Right ventricle myocardium superior (tissue), 1 donor: ENCODE data around the gene RAB7B. TPM values are rescaled to one million over a fixed set of nuclear protein-coding genes. Genes with fewer than 3 reads are reported as not detected.
"Not testable (repeated sequence)": the region's sequence is repeated elsewhere in the genome, so short reads cannot be mapped to it uniquely, and the experiment has no call there.

Experiments
- ATAC-seq: fragments of 200-7000 bp; cut with Tn5 transposase; one replicate; pipeline ENCODE4 v1.9.1; 2020; ENCODE audit warnings: mild to moderate bottlenecking; ENCODE audit not compliant: poor library complexity
- DNase-seq: peaks from one replicate; pipeline ENCODE4 v3.0.0-alpha.2; 2020
- intact Hi-C: fragments of 100-400 bp; cut with DNase I; formaldehyde crosslinking; loops from one replicate; pipeline ENCODE4 v1.11.2; 2022
- total RNA-seq: library from RNA; stranded (reverse); fragmentation: NEBNext Ultra II Directional; extraction: Animal tissue kit (Norgen Biotek cat#: 25700); gene quantifications from one replicate; pipeline ENCODE4 v1.2.1, GENCODE V29; 2021
- donor health status: DM: no; HTN: yes; CAD: no; lungs with severe emphysema.

Gene RAB7B
- total RNA-seq, 1 donor from 2014 or later = 1.2 TPM

DNA sequence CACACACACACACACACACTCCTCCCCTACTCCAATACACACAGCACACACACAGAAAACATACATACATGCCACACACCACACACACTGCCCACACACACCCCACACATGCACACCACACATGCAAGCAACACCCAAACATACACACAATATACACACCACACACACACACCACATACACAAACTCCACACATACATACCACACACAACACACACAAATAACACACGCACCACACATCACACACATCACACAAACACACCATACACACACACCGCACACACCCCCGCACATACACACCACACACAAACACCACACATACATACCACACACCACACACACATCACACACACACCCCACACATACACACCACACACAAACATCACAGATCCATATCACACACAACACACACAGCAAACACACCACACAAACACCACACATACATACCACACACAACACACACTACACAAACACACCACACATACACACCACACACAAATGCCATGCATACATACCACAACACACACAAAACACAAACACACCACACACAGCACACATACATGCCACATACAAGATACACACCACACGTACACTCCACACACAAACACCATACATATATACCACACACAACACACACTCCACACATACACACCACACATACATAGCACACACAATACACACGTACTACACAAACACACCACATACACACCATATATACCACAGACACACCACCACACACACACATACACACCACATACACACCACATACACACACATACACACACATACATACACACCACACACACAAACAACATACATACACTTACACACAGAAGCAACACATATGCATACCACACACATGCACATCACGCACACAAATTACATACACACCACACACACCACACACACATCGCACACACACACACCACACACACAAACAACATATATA, 932 bp upstream of the RAB7B start:
- intact Hi-C loops = no loop called here
- DNase-seq (no peak), ATAC-seq (no peak)

DNA sequence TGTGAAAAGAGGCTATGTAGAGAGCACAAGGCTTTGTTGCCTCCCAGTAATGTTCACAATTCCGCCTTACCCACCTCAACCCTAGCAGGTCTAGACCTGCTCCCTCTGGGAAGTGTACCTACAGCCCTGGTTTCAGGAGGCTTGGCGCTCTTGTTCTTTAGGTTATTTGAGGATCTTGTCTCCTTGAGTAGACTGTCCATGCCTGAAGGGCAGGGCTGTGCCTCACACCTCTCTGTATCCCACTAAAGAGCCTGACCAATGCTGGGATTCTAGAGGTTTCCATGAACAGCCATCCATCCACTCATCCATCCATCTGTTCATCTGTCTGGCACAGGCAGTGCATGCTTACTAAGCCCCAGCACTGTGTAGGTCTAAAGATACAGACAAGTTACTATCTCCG, 1.0 kb downstream of the RAB7B start:
- no peak for ATAC-seq

DNA sequence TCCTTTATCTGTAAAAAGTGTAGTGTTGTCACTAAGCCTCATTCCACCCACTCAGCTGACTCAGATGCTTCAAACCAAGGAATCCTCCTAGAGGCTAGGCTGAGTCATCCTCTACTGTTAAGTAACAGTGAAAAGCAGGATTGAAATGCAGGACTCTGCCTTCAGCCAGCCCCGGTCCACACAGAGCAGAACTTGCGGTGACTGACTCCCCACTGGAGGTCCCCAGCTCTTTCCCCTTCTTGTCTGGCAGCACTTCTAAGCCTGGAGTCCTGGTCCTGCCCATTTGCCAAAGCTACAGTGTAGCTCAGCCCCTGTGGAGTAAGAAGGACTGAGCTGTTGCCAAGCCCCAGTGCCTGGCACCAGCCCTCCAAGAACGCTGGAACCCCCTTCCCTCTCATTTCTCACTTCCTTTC, 1.7 kb downstream of the RAB7B start:
- DNase-seq (no peak), ATAC-seq (peak; percentile 48)
- intact Hi-C loops = no loop called here

More for the DNA sequence above, 1.0 kb downstream of the RAB7B start:
- intact Hi-C loops = no loop called here
- no peak for DNase-seq

DNA sequence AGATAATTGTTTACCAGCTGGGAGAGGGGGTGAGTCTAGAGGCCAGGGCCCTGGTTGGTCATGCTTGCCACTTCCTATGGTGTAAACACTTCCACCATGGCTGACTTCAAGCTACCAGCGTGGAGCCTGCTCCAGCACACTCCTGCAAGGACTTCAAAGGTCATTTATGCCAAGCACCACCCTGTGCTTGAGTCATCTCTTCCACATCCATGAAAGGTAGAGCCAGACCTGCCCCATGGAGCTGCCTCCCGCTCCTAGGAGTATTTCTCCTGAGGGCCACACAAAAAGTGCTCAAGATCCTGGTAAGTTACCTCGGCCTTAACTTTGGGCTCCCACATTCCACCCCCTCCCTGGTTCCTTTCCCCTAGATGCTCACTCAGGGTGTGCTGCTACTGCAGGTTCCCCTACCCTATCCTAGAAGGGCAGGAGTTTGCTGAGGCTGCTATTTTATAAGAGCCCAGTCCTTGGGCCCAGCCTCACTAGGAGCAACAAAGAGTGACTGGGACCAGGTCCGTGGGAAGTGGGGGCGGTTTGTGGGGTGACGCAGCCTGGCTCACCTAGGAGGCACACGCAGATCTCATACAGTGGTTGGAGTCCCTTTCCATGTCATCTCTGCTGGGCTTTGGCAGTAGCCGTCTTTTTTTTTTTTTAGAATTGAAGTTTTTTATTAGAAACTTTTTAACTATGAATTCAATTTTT, 2.4 kb downstream of the RAB7B start:
- no peak for DNase-seq
- no peak for ATAC-seq
- intact Hi-C loops = no loop called here

GRCh38 chr1:205998457-205999241, 4.5 kb downstream of the RAB7B start:
- ATAC-seq (peak; percentile 71), DNase-seq (peak; percentile 66)
- intact Hi-C loops = no loop called here

- ATAC-seq, DNase-seq, intact Hi-C loops: not testable (repeated sequence)
These were observed 6.6 kb downstream of the RAB7B start for GRCh38 chr1:205996641-205997040.

- no peak for DNase-seq
- intact Hi-C loops = no loop called here
- ATAC-seq = no peak
These were observed 8.8 kb downstream of the RAB7B start for GRCh38 chr1:205994346-205994745.

- DNase-seq (no peak), ATAC-seq (no peak)
- intact Hi-C loops = no loop called here
These were observed 10.1 kb downstream of the RAB7B start for GRCh38 chr1:205993068-205993467.

- intact Hi-C loops = no loop called here
- ATAC-seq = no peak
- DNase-seq = no peak
These were observed 10.8 kb downstream of the RAB7B start for GRCh38 chr1:205992218-205992882.

GRCh38 chr1:205991237-205991636, 12.0 kb downstream of the RAB7B start:
- intact Hi-C loops = no loop called here
- ATAC-seq = no peak

GRCh38 chr1:205990226-205990625, 13.0 kb downstream of the RAB7B start:
- intact Hi-C loops = no loop called here
- ATAC-seq (no peak), DNase-seq (no peak)

More at GRCh38 chr1:205991237-205991636, 12.0 kb downstream of the RAB7B start:
- DNase-seq = no peak

- no peak for ATAC-seq
- DNase-seq = no peak
- intact Hi-C loops = no loop called here
These were observed 13.4 kb downstream of the RAB7B start for GRCh38 chr1:205989786-205990185.

GRCh38 chr1:205988585-205988995, 14.6 kb downstream of the RAB7B start:
- intact Hi-C loops = no loop called here
- no peak for ATAC-seq
- no peak for DNase-seq

- DNase-seq (no peak), ATAC-seq (no peak)
- intact Hi-C loops = loop anchor here (2.0 kb wide), 1 partner anchor 120 kb away; no protein-coding TSS in a partner anchor
These were observed 16.3 kb downstream of the RAB7B start for GRCh38 chr1:205986861-205987260.

DNA sequence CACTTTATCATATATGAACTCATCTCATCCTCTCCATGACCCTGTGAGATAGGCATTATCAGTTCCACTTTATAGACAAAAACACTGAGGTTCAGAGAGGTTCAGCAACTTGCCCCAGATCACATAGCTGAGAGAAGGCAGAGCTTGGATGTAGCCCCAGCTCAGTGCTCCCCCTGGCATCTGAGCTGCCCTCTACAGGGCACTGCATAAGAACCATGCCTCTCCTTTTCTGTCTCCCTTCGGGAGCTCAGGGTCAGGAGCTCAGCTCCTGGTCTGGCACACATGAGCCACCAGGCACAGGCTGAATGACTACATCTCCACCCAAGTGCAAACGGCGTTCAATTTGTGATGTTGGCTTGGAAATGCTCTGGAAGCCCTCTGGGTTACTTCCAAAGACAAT, 16.9 kb downstream of the RAB7B start:
- no peak for DNase-seq
- ATAC-seq = no peak
- intact Hi-C loops = loop anchor here (2.0 kb wide), 1 partner anchor 121 kb away; no protein-coding TSS in a partner anchor

DNA sequence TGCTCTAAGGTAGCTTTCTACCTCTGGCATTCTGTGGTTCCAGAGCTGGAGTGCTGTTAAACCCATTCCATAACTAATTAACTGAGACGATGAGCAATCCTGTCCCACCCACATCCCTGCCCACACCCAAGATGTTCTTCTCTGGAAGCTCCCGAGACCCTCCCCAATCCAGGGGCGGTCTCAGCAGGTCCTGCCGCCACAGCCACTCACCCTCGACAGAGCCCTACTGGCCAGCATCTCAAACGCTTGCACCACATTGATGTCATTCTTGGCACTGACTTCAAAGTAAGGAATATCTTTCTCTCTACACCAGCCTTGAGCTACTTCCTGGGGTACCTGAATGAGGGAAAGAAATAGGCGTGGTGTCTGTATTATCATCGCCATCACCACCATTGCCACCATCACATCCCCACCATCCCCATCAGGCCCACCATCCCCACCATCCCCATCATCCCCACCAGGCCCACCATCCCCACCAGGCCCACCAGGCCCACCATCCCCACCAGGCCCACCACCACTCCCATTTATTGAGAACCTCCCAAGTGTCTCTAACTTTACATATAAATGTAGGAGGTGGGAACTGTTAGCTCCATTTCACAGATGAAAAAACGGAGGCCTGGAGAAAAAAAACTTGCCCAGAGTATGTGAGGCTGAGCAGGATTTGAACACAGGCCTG, 17.7 kb downstream of the RAB7B start:
- intact Hi-C loops = loop anchor here (2.0 kb wide), 1 partner anchor 121 kb away; no protein-coding TSS in a partner anchor
- ATAC-seq (no peak), DNase-seq (no peak)

DNA sequence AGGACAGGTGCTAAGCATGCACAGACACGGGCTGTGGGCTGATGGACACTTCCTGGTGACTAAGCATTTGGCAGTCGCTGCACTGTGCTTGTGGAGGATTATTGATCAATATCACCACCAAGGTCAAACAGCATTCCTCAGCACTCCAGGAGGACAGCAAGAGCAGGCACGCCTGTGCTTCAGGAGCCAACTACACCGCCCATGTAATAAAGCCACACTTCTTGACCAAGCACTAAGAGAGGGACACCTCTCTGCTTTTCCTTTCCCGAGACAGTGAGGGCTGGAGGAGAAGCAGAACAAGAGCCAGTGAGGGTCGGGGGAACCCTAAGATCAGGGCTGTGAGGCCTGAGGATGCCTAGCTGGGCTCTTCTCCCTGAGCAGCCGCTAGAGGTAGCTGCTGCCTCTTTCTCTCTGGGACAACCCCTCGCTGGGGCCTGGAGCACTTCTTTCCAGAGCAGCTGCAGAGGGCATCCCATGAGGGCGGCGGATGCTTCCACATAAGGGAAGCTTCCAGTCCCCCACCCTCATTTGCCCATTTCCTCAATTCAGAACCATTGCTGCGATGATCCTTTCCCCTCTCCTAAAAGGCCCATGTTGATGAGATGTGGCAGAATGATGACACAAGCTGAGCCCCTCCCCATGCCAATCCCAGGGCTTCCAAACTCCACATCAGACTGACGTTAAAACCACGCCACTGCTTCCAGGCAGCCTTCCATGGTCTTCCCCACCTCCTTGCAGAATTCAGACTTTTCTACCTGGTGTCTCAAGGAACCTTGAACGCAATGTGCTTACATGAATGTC, 19.1 kb downstream of the RAB7B start:
- intact Hi-C loops = no loop called here
- DNase-seq = peak; percentile 81
- peak; percentile 91 for ATAC-seq
